ENCODE measurements around the gene GRB10. TPM values are rescaled to one million over a fixed set of nuclear protein-coding genes. Genes with fewer than 3 reads are reported as not detected.

Gene GRB10
- total RNA-seq, 1 donor from 2014 or later, result 33.9 TPM

GRCh38 chr7:50659329-50659965 lies 123.2 kb downstream of the GRB10 start:
- H4K20me1 ChIP-seq (ENCODE audit: low read depth), result no peaks in the 10 kb centered on the region
- H3K9me3 Mint-ChIP-seq, result no peaks in the 10 kb centered on the region
- DNase-seq (ENCODE audit: low spot score), result no peak
- no peak overlapping the region for H3K4me2 ChIP-seq
- H3K27ac ChIP-seq, result no peak overlapping the region
- peak overlapping the region; percentile 93 for H3K27ac Mint-ChIP-seq
- H3K4me3 ChIP-seq, result no peak overlapping the region
- no peaks in the 10 kb centered on the region for H3K79me2 ChIP-seq (ENCODE audit: low read depth)
- H3K4me1 Mint-ChIP-seq, result peaks cover 22% of the 10 kb centered on the region
- H3K36me3 ChIP-seq, result no peaks in the 10 kb centered on the region
- no peak overlapping the region for H2AFZ ChIP-seq (replicated peaks)
- H3K27me3 ChIP-seq, result no peaks in the 10 kb centered on the region
- no peaks in the 10 kb centered on the region for H3K9me3 ChIP-seq (ENCODE audit: low read depth)
- peaks cover 50% of the 10 kb centered on the region for H3K36me3 Mint-ChIP-seq
- H3K4me3 Mint-ChIP-seq, result no peak overlapping the region
- TF ChIP-seq CTCF (IDR thresholded peaks at IDR 0.05) (no peak), EZH2 (IDR thresholded peaks at IDR 0.05) (no peak), EZH2phosphoT487 (IDR thresholded peaks at IDR 0.05) (no peak)
- no peak overlapping the region for H3K9ac ChIP-seq
- H3K4me1 ChIP-seq, result no peaks in the 10 kb centered on the region
- H3K27me3 Mint-ChIP-seq (ENCODE audit: insufficient read depth, low read depth), result no peaks in the 10 kb centered on the region
- no peaks in the 10 kb centered on the region for H3F3A ChIP-seq (ENCODE audit: low read depth)

- H3K36me3 Mint-ChIP-seq, result peaks cover 52% of the 10 kb centered on the region
- Histone ChIP-seq H3K4me1 (no peaks in the 10 kb centered on the region), H4K20me1 (ENCODE audit: low read depth) (no peaks in the 10 kb centered on the region), H3K9me3 (ENCODE audit: low read depth) (no peaks in the 10 kb centered on the region), H3K4me3 (no peak overlapping the region), H3F3A (ENCODE audit: low read depth) (no peaks in the 10 kb centered on the region), H3K27ac (no peak overlapping the region), H2AFZ (replicated peaks) (no peak overlapping the region), H3K79me2 (ENCODE audit: low read depth) (no peaks in the 10 kb centered on the region), H3K27me3 (no peaks in the 10 kb centered on the region), H3K36me3 (no peaks in the 10 kb centered on the region), H3K4me2 (no peak overlapping the region), H3K9ac (no peak overlapping the region)
- H3K27ac Mint-ChIP-seq, result no peak overlapping the region
- H3K4me3 Mint-ChIP-seq, result no peak overlapping the region
- no peak for DNase-seq (ENCODE audit: low spot score)
- no peaks in the 10 kb centered on the region for H3K9me3 Mint-ChIP-seq
- peaks cover 22% of the 10 kb centered on the region for H3K4me1 Mint-ChIP-seq
- H3K27me3 Mint-ChIP-seq (ENCODE audit: insufficient read depth, low read depth), result no peaks in the 10 kb centered on the region
- no peak for TF ChIP-seq EZH2phosphoT487 (IDR thresholded peaks at IDR 0.05)
- no peak for TF ChIP-seq EZH2 (IDR thresholded peaks at IDR 0.05)
- no peak for TF ChIP-seq CTCF (IDR thresholded peaks at IDR 0.05)
Observed at GRCh38 chr7:50658696-50659095, 124.0 kb downstream of the GRB10 start.

- Mint-ChIP-seq H3K27me3 (ENCODE audit: insufficient read depth, low read depth) (no peaks in the 10 kb centered on the region), H3K4me3 (no peak overlapping the region), H3K4me1 (peaks cover 23% of the 10 kb centered on the region), H3K9me3 (no peaks in the 10 kb centered on the region), H3K36me3 (peaks cover 50% of the 10 kb centered on the region), H3K27ac (no peak overlapping the region)
- Histone ChIP-seq H3K4me1 (no peaks in the 10 kb centered on the region), H2AFZ (replicated peaks) (no peak overlapping the region), H4K20me1 (ENCODE audit: low read depth) (no peaks in the 10 kb centered on the region), H3K27me3 (no peaks in the 10 kb centered on the region), H3F3A (ENCODE audit: low read depth) (no peaks in the 10 kb centered on the region), H3K4me3 (no peak overlapping the region), H3K9ac (no peak overlapping the region), H3K36me3 (no peaks in the 10 kb centered on the region), H3K9me3 (ENCODE audit: low read depth) (no peaks in the 10 kb centered on the region), H3K4me2 (no peak overlapping the region), H3K27ac (no peak overlapping the region), H3K79me2 (ENCODE audit: low read depth) (no peaks in the 10 kb centered on the region)
- no peak for TF ChIP-seq CTCF (IDR thresholded peaks at IDR 0.05)
- TF ChIP-seq EZH2 (IDR thresholded peaks at IDR 0.05), result no peak
- TF ChIP-seq EZH2phosphoT487 (IDR thresholded peaks at IDR 0.05), result no peak
- DNase-seq (ENCODE audit: low spot score), result no peak
Observed at GRCh38 chr7:50657912-50658311, 124.8 kb downstream of the GRB10 start.

Data from neural progenitor cell (in vitro differentiated cells).